Right renal cortex interstitium (tissue), 3 donors: ENCODE data around the gene ESR2. TPM values are rescaled to one million over a fixed set of nuclear protein-coding genes. Genes with fewer than 3 reads are reported as not detected.
"Not testable (repeated sequence)": the region's sequence is repeated elsewhere in the genome, so short reads cannot be mapped to it uniquely, and the experiment has no call there.

Experiments used
- DNase-seq, 3 donors: peaks; one replicate each; pipeline ENCODE4 v3.0.0-alpha.2; 2013; ENCODE audit warnings: low read depth in 3 of 3, low spot score in 2 of 3
- polyA plus RNA-seq, 3 donors: library from polyadenylated mRNA; unstranded; fragments of 120-200 nt; gene quantifications; one replicate each; pipeline ENCODE4 v1.2.1, GENCODE V29; 2013; ENCODE audit not compliant: insufficient read length in 3 of 3

The ESR2 gene
- polyA plus RNA-seq: under 1 TPM; 0.74 to 0.96 (median 0.82) TPM

DNA sequence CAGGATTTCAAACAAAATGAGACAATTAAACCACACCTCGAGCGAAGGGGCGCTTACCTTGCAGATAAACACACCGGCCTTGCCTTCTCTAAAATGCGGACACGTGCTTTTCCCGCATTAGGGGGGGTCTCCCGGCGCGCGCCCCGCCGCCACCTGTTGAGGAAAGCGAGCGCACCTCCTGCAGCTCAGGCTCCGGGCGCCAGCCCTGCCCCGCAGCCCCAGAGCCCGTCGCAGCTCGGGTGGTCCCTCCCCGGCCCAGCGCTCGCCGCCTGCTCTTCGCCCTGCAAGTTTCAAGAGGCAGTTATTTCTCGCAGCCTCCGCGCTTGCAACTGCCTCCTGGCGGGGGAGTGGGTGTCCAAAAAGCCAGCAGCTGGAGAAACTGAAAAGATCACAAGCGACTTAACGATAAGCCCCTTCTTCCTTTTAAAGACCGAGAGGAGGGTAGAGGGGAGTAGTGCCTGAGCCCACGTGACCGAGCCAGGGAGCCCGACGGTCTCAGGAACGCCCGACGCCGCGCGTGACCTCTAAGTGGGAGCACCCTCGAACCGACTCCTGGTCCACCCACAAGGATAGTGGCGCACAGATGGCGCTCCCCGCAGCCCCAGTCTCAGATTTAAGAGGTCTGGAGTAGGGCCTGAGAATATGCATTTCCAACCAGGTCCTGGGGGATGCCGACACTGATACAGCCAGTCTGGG, at the start of gene ESR2:
Gene ESR2, minus strand, starts transcription at position 396 of the 696 bp plus-strand sequence. CDS start 11,386 bp downstream, outside the sequence.
- DNase-seq: peak in 1 of 3 donors; percentile 32

DNA sequence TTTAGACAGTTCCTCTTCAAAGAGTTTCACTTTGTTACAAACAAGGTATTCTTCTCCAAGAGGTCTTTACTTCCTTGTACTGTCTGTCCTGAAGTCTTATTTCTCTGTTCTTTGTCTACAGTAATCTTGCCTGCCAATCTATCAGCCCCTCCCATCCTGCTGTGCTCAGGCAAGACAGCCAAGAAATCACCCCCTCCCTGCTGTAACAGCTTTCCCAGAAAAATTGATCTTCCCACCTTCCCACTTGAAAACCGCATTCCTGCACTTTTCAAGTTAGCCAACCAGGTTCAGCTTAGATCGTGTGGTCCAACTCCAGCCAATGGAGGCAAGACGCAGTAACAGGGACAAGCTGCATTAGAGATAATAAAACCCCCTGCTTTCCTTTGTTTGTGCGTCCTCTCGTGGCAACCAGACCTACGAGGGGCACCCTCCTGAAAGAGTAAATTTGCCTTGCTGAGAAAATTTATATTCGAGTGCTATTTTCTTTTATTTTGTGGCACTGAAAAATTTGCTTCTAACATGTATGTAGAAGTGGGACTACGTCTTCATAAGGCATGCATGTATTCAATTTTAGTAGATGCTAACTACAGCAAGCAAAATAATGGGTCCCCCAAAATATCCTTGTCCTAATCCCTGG, 46.5 kb upstream of the ESR2 start:
- no peak for DNase-seq

GRCh38 chr14:64338616-64339316, 44.6 kb upstream of the ESR2 start:
- peak; percentile 90 to 96 (median 93) for DNase-seq

DNA sequence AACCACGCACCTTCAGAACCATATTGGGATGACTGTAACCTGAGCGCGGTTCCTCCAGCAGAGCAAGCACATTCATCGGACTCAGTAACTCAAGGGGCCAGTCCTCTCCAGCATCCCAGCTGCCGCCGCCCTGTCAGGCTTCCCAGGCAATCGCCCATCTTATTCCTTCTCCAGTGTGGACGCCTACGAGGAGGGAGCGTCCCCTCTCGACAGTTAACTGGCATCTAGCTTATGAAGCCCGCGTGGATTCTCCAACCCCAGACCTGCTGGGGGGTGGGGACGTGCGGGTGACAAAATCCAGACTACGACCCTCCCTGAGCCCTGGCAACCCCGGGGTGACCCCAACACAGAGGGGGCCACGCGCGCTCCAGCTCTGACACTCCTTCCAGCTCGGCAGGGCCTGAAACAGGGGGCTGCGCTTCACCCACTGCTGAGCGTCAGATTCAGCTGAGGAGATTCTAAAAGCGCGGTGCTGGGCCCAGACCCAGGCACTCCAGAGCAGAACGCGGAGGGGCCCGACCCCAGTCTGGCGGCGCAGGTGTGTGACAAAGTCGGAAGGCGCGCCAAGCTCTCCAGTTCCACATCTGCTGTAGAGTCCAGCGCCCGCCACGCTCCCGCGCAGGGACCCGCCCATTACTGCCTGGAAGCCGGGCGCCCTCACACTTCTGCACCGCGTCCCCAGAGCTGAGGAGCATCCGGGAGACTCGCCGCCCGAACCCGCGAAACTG, 43.9 kb upstream of the ESR2 start:
- peak; percentile 27 to 53 (median 51) for DNase-seq

DNA sequence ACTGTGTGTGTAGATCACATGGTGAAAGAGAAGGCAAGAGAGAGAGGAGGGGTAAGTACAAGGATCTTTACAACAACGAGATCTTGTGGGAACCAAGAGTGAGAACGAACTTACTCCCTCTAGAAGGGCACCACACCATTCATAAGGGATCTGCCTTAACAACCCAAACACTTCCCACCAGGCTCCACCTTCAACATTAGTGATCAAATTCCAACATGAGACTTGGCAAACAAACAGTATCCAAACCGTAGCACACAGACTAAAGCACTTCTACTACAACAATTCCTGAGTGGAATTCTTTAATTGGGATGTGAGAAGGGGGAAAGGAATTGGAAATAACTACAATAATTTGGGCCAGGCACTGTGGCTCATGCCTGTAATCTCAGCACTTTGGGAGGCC, 35.0 kb upstream of the ESR2 start:
- DNase-seq: no peak

GRCh38 chr14:64326502-64326901, 32.3 kb upstream of the ESR2 start:
- no peak for DNase-seq

- DNase-seq: no peak
Observed at GRCh38 chr14:64324895-64325294, 30.7 kb upstream of the ESR2 start.

DNA sequence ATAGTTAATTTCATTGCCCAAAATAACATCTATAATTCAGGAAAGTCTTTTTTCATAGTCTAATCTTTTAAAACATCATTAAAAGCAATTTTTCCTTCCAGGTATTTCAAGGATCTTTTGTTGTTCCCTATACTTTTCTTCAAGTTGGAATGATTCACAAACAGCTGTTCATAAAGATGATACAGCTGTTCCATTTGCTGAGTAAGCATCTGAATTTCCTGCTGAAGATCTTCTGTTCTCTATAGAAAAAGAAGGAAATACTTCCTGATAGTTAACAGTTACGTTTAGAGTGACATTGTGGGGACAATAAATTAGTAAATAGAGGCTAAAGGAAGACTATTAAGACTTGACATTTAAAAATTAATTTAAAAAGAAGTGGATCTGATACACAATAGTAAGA, 30.3 kb upstream of the ESR2 start:
- no peak for DNase-seq

DNA sequence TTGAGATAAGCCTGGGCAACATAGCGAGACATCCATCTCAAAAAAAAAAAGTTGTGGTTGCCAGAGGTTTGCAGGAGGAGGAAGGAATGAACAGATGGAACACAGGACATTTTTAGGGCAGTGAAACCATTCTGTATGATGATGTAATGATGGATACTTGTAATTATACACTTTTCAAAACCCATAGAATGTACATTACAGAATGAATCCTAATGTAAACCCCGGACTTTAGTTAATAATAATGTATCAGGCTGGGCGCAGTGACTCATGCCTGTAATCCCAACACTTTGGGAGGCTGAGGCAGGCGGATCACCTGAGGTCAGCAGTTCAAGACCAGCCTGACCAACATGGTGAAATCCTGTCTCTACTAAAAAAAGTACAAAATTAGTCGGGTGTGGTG, 26.2 kb upstream of the ESR2 start:
- not testable (repeated sequence) for DNase-seq

GRCh38 chr14:64318695-64319094, 24.5 kb upstream of the ESR2 start:
- not testable (repeated sequence) for DNase-seq

DNA sequence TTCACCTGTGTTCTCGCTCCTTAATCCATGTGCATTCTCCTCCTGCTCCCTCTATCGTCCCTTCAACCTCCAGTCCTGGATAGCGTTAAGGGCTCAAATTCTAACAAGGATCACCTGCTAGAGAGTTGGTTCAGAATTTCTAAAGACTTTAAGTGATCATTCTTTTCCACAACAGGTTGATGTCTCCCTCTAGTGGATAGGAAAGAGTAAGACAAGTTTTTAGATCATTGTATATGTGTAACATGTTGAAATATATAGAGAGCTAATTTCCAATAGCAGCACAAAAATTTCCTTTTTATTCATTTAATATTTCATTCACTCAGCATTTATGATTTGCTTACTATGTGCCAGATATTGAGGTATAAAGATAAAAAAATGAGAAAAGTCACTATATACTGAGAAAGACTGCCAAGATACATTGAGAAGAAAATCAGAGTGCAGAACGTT, 9.3 kb upstream of the ESR2 start:
- peak in 2 of 3 donors; percentile 53 to 64 for DNase-seq

DNA sequence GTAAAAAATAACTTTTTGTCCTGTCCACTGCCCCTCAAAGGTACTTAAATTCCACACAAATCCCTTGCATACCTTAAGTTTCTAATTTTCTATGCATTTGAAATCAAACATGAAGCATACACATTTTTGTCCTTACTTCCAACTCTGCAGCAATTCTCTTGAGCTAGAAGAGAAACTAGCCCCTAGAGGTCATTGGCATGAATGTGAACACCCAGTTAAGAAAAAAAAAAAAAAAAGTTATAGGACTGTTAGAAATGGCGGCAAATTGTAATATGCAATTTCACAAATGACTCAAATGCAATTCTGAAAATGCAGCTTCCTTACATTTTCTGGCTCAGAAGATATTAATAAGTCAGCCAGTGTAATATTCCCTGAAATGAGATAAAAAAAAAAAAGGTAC, 4.6 kb upstream of the ESR2 start:
- DNase-seq: no peak

DNA sequence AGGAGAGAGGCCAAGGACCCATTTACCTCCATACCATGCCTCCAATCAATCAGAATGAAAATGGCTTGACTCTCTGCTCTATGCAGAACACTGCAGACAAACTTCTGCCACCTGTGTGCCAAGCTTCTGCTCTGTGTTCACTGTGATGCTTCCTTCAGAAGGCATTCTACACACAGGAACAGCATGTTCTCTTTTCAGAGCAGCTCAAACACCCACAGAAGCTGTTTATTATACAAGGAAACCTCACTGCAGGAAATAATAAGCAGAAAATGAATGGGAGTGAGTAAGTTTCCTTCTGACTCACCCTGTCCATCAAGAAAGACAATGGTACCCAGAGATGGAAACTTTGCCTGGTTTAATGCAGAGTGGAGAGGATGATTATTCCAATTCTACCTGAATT, 2.4 kb upstream of the ESR2 start:
- DNase-seq: no peak

DNA sequence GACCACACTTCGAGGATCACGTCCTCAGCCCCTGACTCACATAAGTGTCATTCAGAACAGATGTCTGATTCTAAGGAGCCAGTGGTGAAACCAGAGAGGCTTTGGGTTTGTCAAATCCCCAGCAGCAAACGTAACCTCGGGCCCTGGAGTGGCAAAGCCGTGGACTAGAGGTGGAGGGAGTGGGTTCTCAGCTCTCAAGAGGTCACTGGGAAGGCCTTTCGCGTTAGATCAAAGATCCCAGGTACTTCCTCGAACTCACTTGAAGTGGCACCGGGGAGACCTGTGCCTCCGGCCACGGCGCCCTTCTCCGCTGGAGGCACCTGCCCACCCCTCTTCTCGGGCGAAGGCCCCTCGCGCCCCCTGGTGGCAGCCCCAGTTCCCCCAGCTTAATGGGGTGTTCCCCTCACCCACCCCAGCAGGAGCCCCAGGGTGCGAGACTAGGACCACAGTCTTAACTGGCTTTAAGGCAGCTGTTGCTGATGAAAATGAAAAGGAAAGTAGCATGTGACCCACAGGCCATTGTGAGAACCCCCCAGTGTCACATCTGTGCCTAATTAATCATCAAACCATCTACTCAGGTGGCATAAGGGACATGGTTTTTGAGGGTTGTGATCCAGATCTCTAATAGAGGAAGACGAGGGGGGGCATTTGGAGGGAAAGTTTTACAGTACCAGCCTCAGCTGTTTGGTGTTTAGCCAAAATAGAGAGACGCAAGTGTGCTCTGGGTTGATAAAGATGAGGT, 672 bp upstream of the ESR2 start:
- DNase-seq: peak in 1 of 3 donors; percentile 16

DNA sequence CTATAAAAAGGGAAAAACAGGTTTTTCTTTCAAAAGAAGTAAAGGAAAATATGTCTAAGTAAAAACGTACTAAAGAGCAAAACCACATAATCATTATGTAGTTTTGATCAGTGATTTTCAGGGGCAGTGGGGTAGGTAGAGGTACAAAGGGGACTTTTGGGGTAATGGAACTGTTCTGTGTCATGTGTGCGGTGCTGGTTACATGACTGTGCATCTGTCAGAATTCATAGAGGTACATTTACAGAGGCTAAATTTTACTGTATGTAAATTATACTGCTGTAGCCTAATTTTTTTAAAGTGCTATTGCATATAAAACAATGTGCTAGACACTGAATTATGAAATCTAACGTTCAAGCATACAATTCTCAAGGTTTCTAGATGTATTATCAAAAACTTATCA, 2.0 kb downstream of the ESR2 start:
- no peak for DNase-seq

DNA sequence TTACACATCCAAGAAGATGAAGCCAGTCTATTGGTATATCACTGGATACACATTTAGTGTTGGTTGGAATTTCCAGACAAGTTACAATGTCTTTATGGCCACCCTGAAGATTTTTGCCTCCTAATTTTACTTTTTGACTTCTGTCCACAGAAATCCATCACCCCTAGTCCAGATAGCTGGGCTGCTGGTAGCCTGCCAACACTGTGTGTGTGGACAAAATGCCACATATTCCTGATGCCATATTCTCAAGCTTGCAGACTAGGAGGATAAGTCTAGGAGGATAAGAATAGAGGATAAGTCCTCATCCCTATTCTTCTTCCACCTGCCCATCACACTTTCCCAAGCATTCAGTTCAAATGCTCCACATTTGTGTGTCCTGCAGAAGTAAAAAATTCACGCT, 4.6 kb downstream of the ESR2 start:
- DNase-seq: no peak

GRCh38 chr14:64281805-64282204, 12.4 kb downstream of the ESR2 start:
- no peak for DNase-seq

DNA sequence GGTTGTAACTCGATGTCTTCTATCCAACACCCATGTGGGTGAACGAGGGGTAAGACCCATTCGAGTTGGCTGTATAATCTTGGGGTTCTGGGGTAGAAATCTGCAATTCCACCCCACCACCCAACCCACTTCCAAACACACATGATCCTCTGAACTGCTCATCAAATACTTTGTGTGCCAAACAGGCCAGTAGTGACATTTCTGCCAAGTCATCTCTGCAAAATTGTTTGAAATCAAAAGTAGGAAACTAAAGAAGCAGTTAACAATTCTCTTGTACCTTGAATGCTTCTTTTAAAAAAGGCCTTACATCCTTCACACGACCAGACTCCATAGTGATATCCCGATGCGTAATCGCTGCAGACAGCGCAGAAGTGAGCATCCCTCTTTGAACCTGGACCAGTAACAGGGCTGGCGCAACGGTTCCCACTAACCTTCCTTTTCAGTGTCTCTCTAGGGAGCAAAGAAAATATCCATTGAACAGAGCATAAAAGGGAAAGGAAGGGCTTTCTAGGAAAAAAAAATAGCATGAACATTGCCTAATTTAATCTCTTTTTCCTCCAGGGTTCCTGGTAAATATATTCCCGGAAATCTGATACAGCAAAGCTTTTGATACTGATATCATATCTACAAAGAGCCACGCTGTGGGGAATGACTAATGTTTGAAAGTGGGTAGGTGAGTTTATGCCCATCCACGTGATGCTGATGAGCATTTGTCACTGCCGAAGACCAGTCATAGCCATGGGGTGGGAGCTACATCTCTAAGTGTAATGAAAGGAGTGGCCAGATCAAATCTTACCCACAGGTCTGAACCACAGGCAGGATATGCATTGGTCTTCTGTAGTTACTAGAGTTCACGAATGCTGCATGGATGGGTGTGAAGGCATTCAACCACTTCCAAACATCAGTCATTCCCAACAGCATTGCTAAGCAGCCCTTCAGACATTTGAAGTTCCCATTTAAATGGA, 14.2 kb downstream of the ESR2 start:
- DNase-seq: no peak

GRCh38 chr14:64278458-64278857, 15.7 kb downstream of the ESR2 start:
- no peak for DNase-seq
